ENCODE data around the gene SLC4A1AP. TPM values are rescaled to one million over a fixed set of nuclear protein-coding genes. Genes with fewer than 3 reads are reported as not detected.

The SLC4A1AP gene
- total RNA-seq, 1 experiment from 2014 or later, result 33.8 TPM

DNA sequence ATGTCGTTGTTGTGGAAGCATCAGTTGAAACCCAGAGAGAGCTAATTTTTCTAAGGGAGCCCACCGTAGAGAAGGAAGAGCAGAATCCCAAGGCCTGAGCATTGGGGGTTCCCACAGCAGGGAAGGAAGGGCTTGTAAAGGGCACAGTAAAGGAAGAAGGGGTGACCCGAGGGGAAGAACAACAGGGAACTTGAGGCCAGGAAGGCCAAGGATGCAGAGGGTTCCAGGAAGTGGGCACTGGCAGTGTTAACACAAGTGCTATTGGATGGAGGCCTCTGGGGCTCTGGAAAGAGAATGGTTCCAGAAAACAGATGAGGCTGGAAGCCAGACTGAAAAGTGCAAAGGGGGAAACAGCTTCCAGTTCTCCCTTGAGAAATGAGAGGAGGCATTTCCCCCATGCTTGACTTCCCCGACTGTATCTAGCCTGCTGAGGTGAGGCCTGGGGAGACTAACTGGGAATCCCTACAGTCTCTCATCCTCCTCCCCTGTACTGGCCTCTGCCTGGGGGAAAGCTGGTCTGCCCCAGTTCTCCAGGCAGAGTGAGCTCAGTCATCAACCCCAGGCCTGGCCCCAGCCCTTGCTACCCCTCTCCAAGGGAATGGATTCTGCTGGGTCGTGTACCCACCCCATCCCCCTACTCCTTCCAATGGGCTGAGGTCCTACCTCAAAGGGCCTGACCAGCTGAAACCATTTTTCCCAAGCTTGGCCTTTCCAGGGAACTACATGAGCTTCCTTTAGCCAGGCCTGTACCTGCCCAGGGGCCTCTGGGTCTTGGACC lies 64.6 kb downstream of the SLC4A1AP start:
- no peaks in the 10 kb centered on the region for H3K27me3 ChIP-seq (replicated peaks; ENCODE audit: control insufficient read depth, insufficient read depth, low read length)
- TF ChIP-seq, protein P1, sequence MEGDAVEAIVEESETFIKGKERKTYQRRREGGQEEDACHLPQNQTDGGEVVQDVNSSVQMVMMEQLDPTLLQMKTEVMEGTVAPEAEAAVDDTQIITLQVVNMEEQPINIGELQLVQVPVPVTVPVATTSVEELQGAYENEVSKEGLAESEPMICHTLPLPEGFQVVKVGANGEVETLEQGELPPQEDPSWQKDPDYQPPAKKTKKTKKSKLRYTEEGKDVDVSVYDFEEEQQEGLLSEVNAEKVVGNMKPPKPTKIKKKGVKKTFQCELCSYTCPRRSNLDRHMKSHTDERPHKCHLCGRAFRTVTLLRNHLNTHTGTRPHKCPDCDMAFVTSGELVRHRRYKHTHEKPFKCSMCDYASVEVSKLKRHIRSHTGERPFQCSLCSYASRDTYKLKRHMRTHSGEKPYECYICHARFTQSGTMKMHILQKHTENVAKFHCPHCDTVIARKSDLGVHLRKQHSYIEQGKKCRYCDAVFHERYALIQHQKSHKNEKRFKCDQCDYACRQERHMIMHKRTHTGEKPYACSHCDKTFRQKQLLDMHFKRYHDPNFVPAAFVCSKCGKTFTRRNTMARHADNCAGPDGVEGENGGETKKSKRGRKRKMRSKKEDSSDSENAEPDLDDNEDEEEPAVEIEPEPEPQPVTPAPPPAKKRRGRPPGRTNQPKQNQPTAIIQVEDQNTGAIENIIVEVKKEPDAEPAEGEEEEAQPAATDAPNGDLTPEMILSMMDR (IDR thresholded peaks at IDR 0.05; ENCODE audit: insufficient read depth in 1 of 2, low read depth in 1 of 2, low read length in 1 of 2, severe bottlenecking in 1 of 2, unreplicated experiment in 1 of 2), result no peak
- ChIA-PET CTCF (no interaction called here), POLR2A (interaction anchor here (1.3 kb wide), 1 partner anchor 24 kb away, joined by 3 read pairs; no protein-coding TSS in a partner anchor)
- peak overlapping the region; percentile 89 for H3K27ac Mint-ChIP-seq (ENCODE audit: unreplicated experiment)
- H3K9me3 Mint-ChIP-seq (ENCODE audit: unreplicated experiment), result no peaks in the 10 kb centered on the region
- BruUV-seq (replicated peaks), result no TSS peak
- no peak for DNase-seq
- H3K4me1 ChIP-seq, result peaks cover 40% of the 10 kb centered on the region
- no peaks in the 10 kb centered on the region for H3K36me3 ChIP-seq (ENCODE audit: control insufficient read depth, insufficient read depth, low read length)
- H3K36me3 Mint-ChIP-seq (ENCODE audit: insufficient read depth, unreplicated experiment), result no peaks in the 10 kb centered on the region
- H3K4me3 ChIP-seq (ENCODE audit: low read depth, low read length), result no peak overlapping the region
- no peaks in the 10 kb centered on the region for H3K9me3 ChIP-seq
- H3K4me3 Mint-ChIP-seq (ENCODE audit: unreplicated experiment), result no peak overlapping the region
- H3K27me3 Mint-ChIP-seq (ENCODE audit: insufficient read depth, unreplicated experiment), result no peaks in the 10 kb centered on the region
- H3K4me1 Mint-ChIP-seq (ENCODE audit: low read depth, unreplicated experiment), result peaks cover 43% of the 10 kb centered on the region
- intact Hi-C loops (cut with micrococcal nuclease; ENCODE audit: unreplicated experiment), result no loop called here

DNA sequence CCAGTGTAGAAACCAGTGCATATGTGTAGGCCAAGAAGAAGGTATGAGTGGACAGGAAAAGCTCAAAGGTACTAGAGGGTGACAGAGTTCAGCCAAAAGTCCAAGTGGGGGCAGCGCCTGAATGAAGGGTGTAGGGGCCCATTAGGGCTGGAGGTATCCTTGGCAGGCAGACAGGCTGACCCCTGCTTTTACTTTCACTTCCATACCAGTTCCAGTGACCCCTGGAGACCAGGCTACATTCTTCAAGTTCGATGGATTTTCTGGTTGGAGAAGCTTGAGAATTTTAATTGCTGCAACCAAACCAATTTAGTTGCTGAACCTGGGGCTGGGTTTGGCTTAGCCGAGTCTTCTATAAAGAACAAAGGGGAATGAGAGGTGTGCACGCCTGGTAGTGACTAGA lies 65.5 kb downstream of the SLC4A1AP start:
- H3K9me3 Mint-ChIP-seq (ENCODE audit: unreplicated experiment), result no peaks in the 10 kb centered on the region
- ChIA-PET CTCF (interaction anchor here (0.9 kb wide), 1 partner anchor 23 kb away, joined by 3 read pairs; no protein-coding TSS in a partner anchor), POLR2A (interaction anchor here (1.3 kb wide), 1 partner anchor 23 kb away, joined by 3 read pairs; no protein-coding TSS in a partner anchor)
- no peak overlapping the region for H3K27ac Mint-ChIP-seq (ENCODE audit: unreplicated experiment)
- peaks cover 38% of the 10 kb centered on the region for H3K4me1 Mint-ChIP-seq (ENCODE audit: low read depth, unreplicated experiment)
- Histone ChIP-seq H3K4me3 (ENCODE audit: low read depth, low read length) (no peak overlapping the region), H3K27me3 (replicated peaks; ENCODE audit: control insufficient read depth, insufficient read depth, low read length) (no peaks in the 10 kb centered on the region), H3K4me1 (peaks cover 30% of the 10 kb centered on the region), H3K36me3 (ENCODE audit: control insufficient read depth, insufficient read depth, low read length) (no peaks in the 10 kb centered on the region), H3K9me3 (no peaks in the 10 kb centered on the region)
- BruUV-seq (replicated peaks), result no TSS peak
- peak in 1 of 2 experiments; percentile 59 for DNase-seq
- intact Hi-C loops (cut with micrococcal nuclease; ENCODE audit: unreplicated experiment), result no loop called here
- H3K27me3 Mint-ChIP-seq (ENCODE audit: insufficient read depth, unreplicated experiment), result no peaks in the 10 kb centered on the region
- TF ChIP-seq, protein P1 (IDR thresholded peaks at IDR 0.05; ENCODE audit: insufficient read depth in 1 of 2, low read depth in 1 of 2, low read length in 1 of 2, severe bottlenecking in 1 of 2, unreplicated experiment in 1 of 2), result no peak
- H3K4me3 Mint-ChIP-seq (ENCODE audit: unreplicated experiment), result no peak overlapping the region
- no peaks in the 10 kb centered on the region for H3K36me3 Mint-ChIP-seq (ENCODE audit: insufficient read depth, unreplicated experiment)

DNA sequence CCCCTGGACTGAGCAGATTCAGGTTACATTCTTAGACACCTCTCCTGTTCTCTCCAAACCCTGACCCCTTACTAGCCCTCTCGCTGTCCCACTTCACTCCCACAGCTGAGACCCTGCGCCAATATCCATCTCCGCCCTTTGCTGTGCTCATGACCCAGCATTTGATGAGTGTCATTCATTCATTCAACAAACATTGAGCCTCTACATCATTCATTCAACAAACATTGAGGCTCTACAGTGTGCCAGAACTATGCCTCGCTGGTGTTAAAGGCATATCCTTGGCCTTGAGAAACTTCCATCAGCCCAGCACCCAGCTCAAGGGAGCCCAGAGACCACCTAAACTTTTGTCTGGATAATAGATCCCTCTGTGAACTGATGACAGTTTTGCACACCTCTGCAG lies 65.9 kb downstream of the SLC4A1AP start:
- POLR2A ChIA-PET, result no interaction called here

More for the DNA sequence above, 65.9 kb downstream of the SLC4A1AP start:
- H3K36me3 ChIP-seq (ENCODE audit: control insufficient read depth, insufficient read depth, low read length), result no peaks in the 10 kb centered on the region
- peaks cover 26% of the 10 kb centered on the region for H3K4me1 ChIP-seq
- H3K9me3 ChIP-seq, result no peaks in the 10 kb centered on the region
- intact Hi-C loops (cut with micrococcal nuclease; ENCODE audit: unreplicated experiment), result no loop called here
- BruUV-seq (replicated peaks), result no TSS peak
- no peaks in the 10 kb centered on the region for H3K27me3 ChIP-seq (replicated peaks; ENCODE audit: control insufficient read depth, insufficient read depth, low read length)
- H3K4me3 ChIP-seq (ENCODE audit: low read depth, low read length), result no peak overlapping the region
- Mint-ChIP-seq H3K9me3 (ENCODE audit: unreplicated experiment) (no peaks in the 10 kb centered on the region), H3K4me3 (ENCODE audit: unreplicated experiment) (no peak overlapping the region), H3K27ac (ENCODE audit: unreplicated experiment) (no peak overlapping the region), H3K27me3 (ENCODE audit: insufficient read depth, unreplicated experiment) (no peaks in the 10 kb centered on the region), H3K4me1 (ENCODE audit: low read depth, unreplicated experiment) (peaks cover 35% of the 10 kb centered on the region), H3K36me3 (ENCODE audit: insufficient read depth, unreplicated experiment) (no peaks in the 10 kb centered on the region)
- TF ChIP-seq, protein P1 (IDR thresholded peaks at IDR 0.05; ENCODE audit: insufficient read depth in 1 of 2, low read depth in 1 of 2, low read length in 1 of 2, severe bottlenecking in 1 of 2, unreplicated experiment in 1 of 2), result no peak
- CTCF ChIA-PET, result interaction anchor here (0.9 kb wide), 1 partner anchor 23 kb away, joined by 3 read pairs; no protein-coding TSS in a partner anchor
- no peak for DNase-seq

All from Caco-2 (cell line).